ENCODE measurements around the gene OARD1. TPM values are rescaled to one million over a fixed set of nuclear protein-coding genes. Genes with fewer than 3 reads are reported as not detected.

Gene OARD1
- total RNA-seq, 1 experiment from 2014 or later: 23.0 TPM

- no peak for DNase-seq (ENCODE audit: low read depth)
Observed at GRCh38 chr6:41074692-41075436, 2.7 kb upstream of the OARD1 start.

GRCh38 chr6:41073968-41074691 is 2.0 kb upstream of the OARD1 start:
- DNase-seq (ENCODE audit: low read depth): peak; percentile 20

- DNase-seq (ENCODE audit: low read depth): peak; percentile 86
Observed at GRCh38 chr6:41073203-41073967, 1.2 kb upstream of the OARD1 start.

GRCh38 chr6:41072836-41073202 is 663 bp upstream of the OARD1 start, which contains the start of gene NFYA:
Gene NFYA (plus strand): TSS chr6:41072974. CDS start chr6:41079090, 6,116 bp downstream.
- peak; percentile 99 for DNase-seq (ENCODE audit: low read depth)

GRCh38 chr6:41071501-41071922 is 644 bp downstream of the OARD1 start:
- DNase-seq (ENCODE audit: low read depth): no peak

GRCh38 chr6:41066867-41067304 is 5.3 kb downstream of the OARD1 start:
- DNase-seq (ENCODE audit: low read depth): peak; percentile 80

GRCh38 chr6:41065550-41066026 is 6.6 kb downstream of the OARD1 start:
- no peak for DNase-seq (ENCODE audit: low read depth)

GRCh38 chr6:41064841-41065240 is 7.3 kb downstream of the OARD1 start:
- DNase-seq (ENCODE audit: low read depth): no peak

GRCh38 chr6:41063884-41064285 is 8.3 kb downstream of the OARD1 start:
- DNase-seq (ENCODE audit: low read depth): no peak

GRCh38 chr6:41062056-41062455 is 10.1 kb downstream of the OARD1 start:
- DNase-seq (ENCODE audit: low read depth): no peak

- no peak for DNase-seq (ENCODE audit: low read depth)
Observed at GRCh38 chr6:41061196-41061726, 10.9 kb downstream of the OARD1 start.

- peak; percentile 37 for DNase-seq (ENCODE audit: low read depth)
Observed at GRCh38 chr6:41059556-41059955, 12.6 kb downstream of the OARD1 start.

GRCh38 chr6:41058783-41059181 is 13.4 kb downstream of the OARD1 start:
- no peak for DNase-seq (ENCODE audit: low read depth)

- DNase-seq (ENCODE audit: low read depth): no peak
Observed at GRCh38 chr6:41056768-41057490, 15.2 kb downstream of the OARD1 start.

- DNase-seq (ENCODE audit: low read depth): no peak
Observed at GRCh38 chr6:41055149-41055548, 17.0 kb downstream of the OARD1 start.

- DNase-seq (ENCODE audit: low read depth): no peak
Observed at GRCh38 chr6:41054511-41054910, 17.6 kb downstream of the OARD1 start.

- no peak for DNase-seq (ENCODE audit: low read depth)
Observed at GRCh38 chr6:41053041-41053440, 19.1 kb downstream of the OARD1 start, which contains the start of gene APOBEC2. Gene APOBEC2 (plus strand): TSS chr6:41053202. CDS start chr6:41053348, 146 bp downstream.

- no peak for DNase-seq (ENCODE audit: low read depth)
Observed at GRCh38 chr6:41051873-41052272, 20.3 kb downstream of the OARD1 start.

GRCh38 chr6:41050536-41050935 is 21.6 kb downstream of the OARD1 start:
- no peak for DNase-seq (ENCODE audit: low read depth)

- no peak for DNase-seq (ENCODE audit: low read depth)
Observed at GRCh38 chr6:41049955-41050354, 22.2 kb downstream of the OARD1 start.

GRCh38 chr6:41049521-41049920 is 22.6 kb downstream of the OARD1 start:
- no peak for DNase-seq (ENCODE audit: low read depth)
